Activated CD4-positive, CD25-positive, alpha-beta regulatory T cell treated with anti-CD3 and anti-CD28 coated beads, Interleukin-2, amount 50 U/mL, for 72 hours (primary cell): ENCODE measurements around the gene GEMIN5.
"Not testable (repeated sequence)": the region's sequence is repeated elsewhere in the genome, so short reads cannot be mapped to it uniquely, and the experiment has no call there.

Experiments
- DNase-seq: peaks from one replicate; pipeline ENCODE4 v3.0.0; 2021

Gene GEMIN5

GRCh38 chr5:154937718-154938466 is at the start of gene GEMIN5:
Gene GEMIN5, minus strand, starts transcription at chr5:154938211. Its CDS starts 78 bp downstream, at chr5:154938133.
- DNase-seq = peak; percentile 87

GRCh38 chr5:154986151-154986550 is 48.1 kb upstream of the GEMIN5 start:
- DNase-seq = no peak

GRCh38 chr5:154984946-154985516 is 47.0 kb upstream of the GEMIN5 start:
- no peak for DNase-seq

- DNase-seq = not testable (repeated sequence)
Observed at GRCh38 chr5:154978294-154978693, 40.3 kb upstream of the GEMIN5 start.

- DNase-seq = no peak
Observed at GRCh38 chr5:154977409-154977808, 39.4 kb upstream of the GEMIN5 start.

- DNase-seq = not testable (repeated sequence)
Observed at GRCh38 chr5:154976082-154976481, 38.1 kb upstream of the GEMIN5 start.

GRCh38 chr5:154972476-154973080 is 34.6 kb upstream of the GEMIN5 start:
- DNase-seq = no peak

- no peak for DNase-seq
Observed at GRCh38 chr5:154971501-154971900, 33.5 kb upstream of the GEMIN5 start.

GRCh38 chr5:154970759-154971158 is 32.7 kb upstream of the GEMIN5 start:
- no peak for DNase-seq

- no peak for DNase-seq
Observed at GRCh38 chr5:154968953-154969352, 30.9 kb upstream of the GEMIN5 start.

- no peak for DNase-seq
Observed at GRCh38 chr5:154967421-154968024, 29.5 kb upstream of the GEMIN5 start.

- no peak for DNase-seq
Observed at GRCh38 chr5:154966874-154967273, 28.9 kb upstream of the GEMIN5 start.

GRCh38 chr5:154966081-154966841 is 28.2 kb upstream of the GEMIN5 start:
- DNase-seq = no peak

GRCh38 chr5:154962494-154962893 is 24.5 kb upstream of the GEMIN5 start:
- no peak for DNase-seq

GRCh38 chr5:154956712-154957111 is 18.7 kb upstream of the GEMIN5 start:
- DNase-seq = no peak

GRCh38 chr5:154949781-154950180 is 11.8 kb upstream of the GEMIN5 start:
- no peak for DNase-seq

GRCh38 chr5:154948313-154948712 is 10.3 kb upstream of the GEMIN5 start:
- no peak for DNase-seq

- no peak for DNase-seq
Observed at GRCh38 chr5:154947778-154948177, 9.8 kb upstream of the GEMIN5 start.

- DNase-seq = no peak
Observed at GRCh38 chr5:154945695-154946301, 7.8 kb upstream of the GEMIN5 start.

GRCh38 chr5:154944716-154945115 is 6.7 kb upstream of the GEMIN5 start:
- no peak for DNase-seq

- no peak for DNase-seq
Observed at GRCh38 chr5:154943527-154943926, 5.5 kb upstream of the GEMIN5 start.

- peak; percentile 94 for DNase-seq
Observed at GRCh38 chr5:154940772-154941620, 3.0 kb upstream of the GEMIN5 start, which contains the start of gene MRPL22. Gene MRPL22, plus strand, starts transcription at chr5:154941073. Its CDS starts 38 bp downstream, at chr5:154941111.
